ENCODE measurements around the gene KRT20.
A peak's percentile ranks its signal among the peaks of the same experiment; 100 is the strongest.
"Not testable (repeated sequence)": the region's sequence is repeated elsewhere in the genome, so short reads cannot be mapped to it uniquely, and the experiment has no call there.

Gene KRT20

DNA sequence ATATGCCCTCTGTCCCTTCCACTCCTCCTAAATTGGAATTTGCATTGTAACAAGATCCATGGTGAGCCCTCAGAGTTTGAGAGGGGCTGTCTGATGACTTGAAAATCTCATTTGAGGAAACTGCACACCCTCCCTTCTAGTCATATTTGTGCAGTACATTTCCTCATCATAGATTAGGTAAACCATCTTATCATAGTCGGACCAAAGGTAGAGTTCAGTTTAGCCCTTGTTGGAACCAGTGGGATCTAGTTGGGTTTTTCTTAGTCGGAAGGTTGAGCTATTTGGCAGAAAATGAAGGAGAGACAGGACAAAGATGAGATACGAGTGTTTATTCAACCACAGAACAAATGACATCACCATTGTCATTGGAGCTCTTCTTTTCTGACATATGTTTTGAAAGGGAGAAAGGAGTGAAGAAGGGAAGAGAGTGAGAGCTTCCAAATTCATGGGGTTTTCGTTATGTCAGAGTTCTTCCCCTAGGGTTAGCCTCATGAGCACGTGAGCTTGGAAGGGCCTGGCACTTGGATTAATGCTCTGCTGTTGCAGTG, 15.8 kb upstream of the KRT20 start:
- DNase-seq (ENCODE audit: low spot score) = no peak

DNA sequence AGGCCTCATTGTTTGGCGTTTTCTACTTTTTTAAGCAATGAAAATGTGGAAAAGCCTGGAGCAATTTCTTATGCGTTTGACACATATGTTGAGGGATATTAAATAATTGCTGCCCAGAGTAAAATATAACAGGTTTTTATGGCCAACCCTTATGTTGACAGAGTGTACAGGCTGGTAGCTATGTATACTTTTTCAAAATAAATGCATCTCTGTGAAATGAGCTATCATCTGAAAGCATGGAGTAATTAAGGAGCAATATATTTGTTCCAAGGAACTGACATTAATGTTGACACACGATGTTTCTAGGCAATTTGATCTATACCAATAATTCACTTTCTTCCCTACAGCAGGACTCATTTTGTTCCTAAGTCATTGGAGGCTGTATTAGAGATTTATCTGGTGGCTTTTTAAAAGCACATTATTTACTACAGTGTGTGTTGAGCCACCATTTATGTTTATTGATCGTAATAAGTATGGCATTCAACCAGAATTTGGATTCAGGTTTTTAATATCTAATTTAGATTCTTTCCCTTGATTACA, 11.9 kb upstream of the KRT20 start:
- no peak for DNase-seq (ENCODE audit: low spot score)

DNA sequence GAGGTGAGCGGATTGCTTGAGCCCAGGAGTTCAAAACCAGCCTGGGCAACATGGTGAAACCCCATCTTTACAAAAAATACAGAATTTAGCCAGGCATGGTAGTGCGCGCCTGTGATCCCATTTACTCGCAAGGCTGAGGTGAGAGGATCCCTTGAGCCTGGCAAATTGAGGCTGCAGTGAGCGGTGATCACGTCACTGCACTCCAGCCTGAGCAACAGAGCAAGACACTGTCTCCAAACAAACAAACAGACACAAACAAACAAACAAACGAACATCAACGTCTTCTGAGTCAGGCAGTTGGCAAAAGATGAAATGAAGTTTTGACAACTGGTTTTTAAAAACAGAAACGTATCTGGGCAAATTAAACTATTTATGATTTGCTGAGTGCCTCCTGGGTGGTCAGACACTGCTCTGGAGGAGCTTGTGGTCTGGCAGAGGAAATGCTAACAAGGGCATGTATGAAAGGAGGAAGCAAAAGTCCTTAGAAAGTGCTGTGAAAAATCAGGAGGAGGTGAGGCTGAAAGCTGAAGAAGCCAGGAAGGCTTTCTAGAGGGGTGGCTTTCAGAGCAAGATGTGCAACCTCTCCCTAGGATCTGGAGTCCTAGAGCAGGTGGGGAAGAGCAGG, 10.2 kb upstream of the KRT20 start:
- no peak for DNase-seq (ENCODE audit: low spot score)

DNA sequence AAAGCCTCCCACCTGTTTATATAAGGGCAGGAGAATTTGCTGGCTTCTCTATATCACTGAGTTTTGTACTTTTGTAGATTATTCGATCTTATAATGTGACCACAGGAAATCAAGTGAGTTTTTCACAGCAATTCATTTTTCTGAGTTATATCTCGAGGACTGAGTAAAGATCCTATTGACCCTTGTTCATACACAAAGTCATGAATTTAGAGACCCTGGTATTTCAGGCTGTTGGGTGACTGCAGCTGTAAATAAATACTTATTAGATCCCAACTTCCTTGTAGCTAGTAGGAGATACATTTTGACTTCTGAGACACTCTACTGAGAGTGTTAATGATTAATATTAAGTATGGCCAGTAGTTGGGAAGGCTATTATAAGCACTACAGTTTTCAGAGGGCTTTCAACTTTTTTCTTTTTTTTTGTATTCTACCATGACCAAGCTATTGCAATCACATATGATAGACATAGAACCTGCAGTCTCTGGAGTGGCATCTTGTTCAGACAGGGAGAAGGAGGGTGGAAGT, 3.2 kb upstream of the KRT20 start:
- DNase-seq (ENCODE audit: low spot score) = no peak

DNA sequence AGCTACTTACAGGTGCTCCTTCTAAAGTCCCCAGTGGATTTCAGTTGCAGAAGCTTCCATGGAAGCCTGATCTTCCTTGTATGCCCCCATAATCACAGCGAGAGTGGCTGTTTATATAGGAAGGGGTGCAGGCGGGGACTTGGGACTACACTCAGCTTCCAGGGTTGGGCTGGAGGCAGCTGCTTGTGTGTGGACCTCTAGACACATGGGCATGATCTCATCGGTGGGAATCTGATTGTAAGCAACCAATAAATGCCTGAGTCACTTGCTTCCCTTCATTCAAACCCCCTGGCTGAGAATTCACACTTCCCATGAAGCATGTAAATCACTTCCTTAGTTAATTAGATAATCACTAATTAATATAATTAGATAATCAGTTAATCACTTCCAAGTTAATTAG, 1.0 kb upstream of the KRT20 start:
- no peak for DNase-seq (ENCODE audit: low spot score)

DNA sequence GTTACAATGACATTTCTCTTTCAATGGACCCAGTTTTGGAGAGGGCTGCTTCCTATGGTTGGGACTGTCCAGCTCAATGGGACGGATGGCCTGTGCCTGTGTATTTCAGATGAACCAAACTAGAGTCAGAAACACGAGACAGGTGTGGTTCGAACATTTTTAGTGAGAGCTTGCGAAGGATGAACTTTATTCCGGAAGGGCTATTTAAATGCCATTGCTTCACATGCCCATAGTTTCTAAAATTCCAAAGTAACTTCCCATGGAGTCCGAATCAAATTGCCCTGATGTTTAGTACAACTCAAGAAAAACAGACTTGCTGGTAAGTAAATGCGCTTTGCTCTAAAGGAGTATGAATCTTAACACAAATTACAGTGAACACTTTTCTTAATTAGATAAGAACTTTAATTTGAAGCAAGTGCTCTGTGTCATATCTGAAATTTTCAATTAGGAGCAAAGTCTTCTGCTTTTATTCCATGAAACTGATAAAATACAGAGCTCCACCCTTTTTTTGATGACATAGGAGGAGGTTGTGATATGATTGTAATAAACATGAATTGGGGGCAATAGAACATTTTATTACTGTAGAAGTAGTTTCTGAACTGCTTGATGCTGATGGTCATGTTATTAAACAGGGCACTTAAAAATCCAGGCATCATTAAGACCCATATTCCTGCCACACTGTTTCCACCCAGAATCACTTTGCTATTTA, 1.3 kb downstream of the KRT20 start:
- no peak for DNase-seq (ENCODE audit: low spot score)

DNA sequence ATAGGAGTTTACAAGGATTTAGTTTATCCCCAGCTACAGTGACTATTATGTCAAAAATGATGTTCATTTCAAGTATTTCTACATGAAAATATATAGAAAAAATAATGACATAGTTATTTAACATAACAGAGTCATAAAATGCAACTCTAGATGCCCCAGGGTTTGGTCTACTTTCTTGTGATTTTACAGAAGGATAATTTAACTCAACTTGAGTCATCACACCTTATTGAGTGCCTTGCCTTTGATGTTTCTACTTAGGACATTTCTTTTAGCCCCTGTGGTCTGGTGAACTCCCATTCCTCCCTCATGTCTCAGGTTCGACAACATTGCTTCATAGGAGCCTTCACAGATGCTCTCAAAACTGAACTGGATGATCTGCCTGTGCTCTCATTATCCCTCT, 2.0 kb downstream of the KRT20 start:
- no peak for DNase-seq (ENCODE audit: low spot score)

DNA sequence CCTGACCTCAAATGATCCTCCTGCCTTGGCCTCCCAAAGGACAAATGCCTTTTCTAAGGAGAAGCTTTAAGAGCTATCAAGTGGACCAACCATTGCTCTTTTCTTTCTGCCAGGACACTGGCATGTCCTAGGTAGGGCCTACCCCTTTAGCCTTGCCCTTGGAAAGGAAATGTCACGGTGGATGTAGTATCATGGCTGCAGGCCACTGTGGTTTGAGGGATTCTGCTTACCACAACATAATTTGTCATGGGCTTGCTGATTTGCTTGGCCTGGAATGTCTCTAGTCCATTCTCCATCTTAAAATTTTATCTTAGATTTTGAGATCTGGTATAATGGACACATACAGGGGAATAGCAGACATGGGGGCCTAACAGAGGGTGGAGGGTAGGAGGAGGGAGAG, 6.0 kb downstream of the KRT20 start:
- DNase-seq (ENCODE audit: low spot score) = no peak

DNA sequence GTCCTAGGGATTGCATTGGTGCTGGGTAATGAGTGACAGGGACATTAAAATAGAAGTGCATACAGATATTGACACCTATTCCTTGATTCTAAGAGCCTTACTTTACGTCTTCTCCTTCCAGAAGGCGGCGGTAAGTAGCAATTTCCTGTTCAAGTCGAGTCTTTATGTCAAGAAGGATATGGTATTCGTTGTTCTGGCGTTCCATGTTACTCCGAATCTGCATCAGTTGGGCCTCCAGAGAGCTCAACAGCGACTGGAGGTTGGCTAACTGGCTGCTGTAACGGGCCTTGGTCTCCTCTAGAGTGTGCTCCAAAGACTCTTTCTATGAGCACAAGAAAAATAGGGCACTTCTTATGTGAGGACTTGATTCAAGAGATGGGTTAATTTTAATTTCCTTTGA, 7.0 kb downstream of the KRT20 start:
- no peak for DNase-seq (ENCODE audit: low spot score)

DNA sequence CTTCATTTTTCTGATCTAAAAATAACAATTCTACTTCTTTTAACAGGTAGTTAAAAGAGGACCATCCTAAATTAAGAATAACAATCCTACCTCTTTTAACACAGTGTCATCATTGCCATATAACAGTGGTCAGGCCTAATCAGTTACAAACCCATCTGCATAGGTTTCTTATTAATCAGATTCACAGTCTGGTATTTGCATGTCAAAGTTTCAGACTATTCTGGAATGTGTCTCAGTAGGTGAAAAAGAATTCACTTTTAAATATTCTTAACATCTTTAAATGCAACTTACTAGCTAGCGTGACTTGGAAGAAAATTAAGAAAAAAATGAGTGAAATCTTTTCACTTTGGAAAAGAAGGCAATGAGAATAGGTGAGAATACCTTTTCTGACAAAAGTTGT, 11.2 kb downstream of the KRT20 start:
- DNase-seq (ENCODE audit: low spot score) = no peak

DNA sequence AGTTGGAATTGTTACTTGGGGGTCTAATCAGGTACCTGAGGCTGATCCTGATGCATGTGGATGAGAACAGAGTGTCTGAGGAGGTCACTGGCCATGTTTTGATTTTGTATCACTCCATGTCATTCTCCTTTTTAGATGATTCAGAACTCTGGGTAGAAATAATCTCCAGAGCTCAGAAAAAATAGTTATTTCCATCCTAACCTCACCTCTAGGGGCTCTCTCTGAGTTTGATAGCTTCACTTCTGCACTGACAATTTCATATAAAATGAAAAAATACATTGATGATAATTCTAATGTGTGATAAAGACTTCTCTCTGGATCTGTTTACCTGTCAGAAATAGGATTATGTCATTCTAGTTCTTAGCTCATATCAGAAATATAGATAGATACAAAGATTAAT, 11.8 kb downstream of the KRT20 start:
- no peak for DNase-seq (ENCODE audit: low spot score)

DNA sequence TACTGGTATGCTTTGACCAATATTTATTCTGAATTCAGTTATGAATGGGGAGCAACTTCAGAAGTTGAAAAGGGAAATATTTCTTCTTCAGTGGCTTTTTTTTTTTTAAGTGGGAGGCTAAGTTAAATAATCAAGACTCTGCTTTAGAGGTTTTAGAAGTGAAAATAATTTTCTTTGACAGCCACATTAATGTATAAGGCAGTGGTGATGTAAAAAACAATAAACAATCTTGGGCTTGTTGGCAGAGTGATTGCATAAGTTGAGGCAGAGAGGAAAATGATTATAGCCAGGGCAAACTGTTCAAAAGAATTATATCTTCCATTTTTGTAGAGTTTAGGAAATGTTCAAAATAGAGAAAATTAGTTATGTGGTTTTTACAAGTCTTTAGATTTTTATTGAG, 12.6 kb downstream of the KRT20 start:
- no peak for DNase-seq (ENCODE audit: low spot score)

DNA sequence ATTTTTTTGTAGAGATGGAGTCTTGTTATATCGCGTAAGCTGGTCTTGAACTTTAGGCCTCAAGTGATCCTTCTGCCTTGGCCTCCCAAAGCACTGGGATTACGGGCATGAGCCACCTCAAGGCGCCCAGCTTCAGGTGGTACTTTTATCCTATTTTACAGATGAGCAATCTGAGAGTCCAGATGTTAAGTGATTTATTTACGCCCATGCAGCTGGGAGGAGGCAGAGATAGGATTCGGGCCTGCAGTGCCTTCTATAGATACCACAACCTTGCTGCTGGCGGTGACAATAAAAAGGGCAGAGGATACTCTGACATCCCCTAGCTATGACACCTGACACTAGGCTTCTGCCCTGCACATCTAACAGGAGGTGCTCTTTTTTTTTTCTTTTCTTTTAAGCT, 13.7 kb downstream of the KRT20 start:
- no peak for DNase-seq (ENCODE audit: low spot score)

DNA sequence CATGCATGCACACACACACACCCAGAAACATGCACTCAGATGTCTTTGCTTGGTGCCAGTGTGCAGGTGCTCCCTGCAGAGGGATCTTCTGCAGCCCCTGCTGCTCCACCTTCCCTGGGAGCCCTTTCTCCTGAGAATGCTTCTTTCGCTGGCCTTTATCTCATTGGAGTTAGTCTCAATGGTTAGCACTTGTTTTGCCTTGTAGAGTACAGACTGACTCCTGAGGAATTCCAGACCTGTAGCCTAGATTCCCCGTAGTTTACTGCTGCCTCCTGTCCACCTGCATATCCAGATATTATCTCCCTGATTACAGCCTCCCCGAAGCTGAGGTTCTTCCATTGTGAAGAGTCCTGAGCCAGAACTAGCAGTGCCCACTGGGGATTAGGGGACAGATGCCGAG, 14.9 kb downstream of the KRT20 start:
- no peak for DNase-seq (ENCODE audit: low spot score)

DNA sequence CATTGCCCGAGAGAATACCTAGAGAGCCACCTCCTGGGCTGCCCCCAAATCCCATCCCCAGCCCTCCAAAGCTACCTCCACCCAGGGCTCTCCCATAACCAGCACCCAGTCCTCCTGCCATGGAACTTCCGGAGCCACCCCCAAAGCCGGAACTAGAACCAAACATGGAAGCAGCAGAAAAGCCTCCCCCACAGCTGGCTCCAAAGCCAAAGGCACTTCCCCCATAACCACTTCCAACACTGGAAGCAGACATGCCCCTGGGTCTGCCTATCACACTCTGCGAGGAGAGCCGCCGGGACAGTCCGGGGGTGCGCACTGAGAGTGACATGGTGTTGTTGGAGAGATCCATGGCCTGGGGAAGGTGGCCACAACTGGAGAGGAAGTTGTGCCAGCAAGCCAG, 18.2 kb downstream of the KRT20 start, which contains the start of gene KRT12:
Gene KRT12, minus strand, starts transcription at position 386 of the 400 bp plus-strand sequence. Its CDS starts 37 bp downstream, at position 349.
- DNase-seq (ENCODE audit: low spot score) = no peak

DNA sequence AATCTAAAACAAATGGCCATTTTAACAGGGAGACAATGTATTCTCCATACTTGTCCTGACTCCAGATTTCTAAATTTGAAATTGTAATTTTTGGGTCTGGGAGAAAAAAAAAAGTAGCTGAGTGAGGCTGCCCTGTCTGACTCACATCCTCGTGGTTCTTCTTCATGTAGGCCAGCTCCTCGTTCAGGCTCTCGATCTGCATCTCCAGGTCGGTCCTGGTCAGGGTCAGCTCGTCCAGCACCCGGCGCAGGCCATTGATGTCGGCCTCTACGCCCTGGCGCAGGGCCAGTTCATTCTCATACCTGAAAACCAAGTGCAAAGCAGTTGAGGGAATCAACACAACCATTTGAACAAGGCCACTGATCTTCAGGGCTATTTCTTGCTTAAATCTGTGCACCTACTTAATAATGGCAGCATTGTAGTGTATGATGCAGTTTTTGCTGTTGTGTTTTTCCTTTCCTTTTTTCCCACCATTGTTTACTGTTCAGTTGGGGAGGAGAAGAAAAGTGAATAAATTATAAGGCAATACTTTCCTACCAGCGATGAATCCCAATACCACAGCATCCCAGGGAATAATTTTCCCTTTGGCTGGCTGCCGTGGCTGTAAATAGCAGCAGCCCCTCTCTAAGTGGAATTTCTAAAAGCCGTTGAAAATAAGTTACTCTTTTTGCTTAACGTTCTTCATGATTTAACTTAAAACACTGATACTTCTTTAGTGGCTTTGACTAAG, 20.2 kb downstream of the KRT20 start:
- no peak for DNase-seq (ENCODE audit: low spot score)

DNA sequence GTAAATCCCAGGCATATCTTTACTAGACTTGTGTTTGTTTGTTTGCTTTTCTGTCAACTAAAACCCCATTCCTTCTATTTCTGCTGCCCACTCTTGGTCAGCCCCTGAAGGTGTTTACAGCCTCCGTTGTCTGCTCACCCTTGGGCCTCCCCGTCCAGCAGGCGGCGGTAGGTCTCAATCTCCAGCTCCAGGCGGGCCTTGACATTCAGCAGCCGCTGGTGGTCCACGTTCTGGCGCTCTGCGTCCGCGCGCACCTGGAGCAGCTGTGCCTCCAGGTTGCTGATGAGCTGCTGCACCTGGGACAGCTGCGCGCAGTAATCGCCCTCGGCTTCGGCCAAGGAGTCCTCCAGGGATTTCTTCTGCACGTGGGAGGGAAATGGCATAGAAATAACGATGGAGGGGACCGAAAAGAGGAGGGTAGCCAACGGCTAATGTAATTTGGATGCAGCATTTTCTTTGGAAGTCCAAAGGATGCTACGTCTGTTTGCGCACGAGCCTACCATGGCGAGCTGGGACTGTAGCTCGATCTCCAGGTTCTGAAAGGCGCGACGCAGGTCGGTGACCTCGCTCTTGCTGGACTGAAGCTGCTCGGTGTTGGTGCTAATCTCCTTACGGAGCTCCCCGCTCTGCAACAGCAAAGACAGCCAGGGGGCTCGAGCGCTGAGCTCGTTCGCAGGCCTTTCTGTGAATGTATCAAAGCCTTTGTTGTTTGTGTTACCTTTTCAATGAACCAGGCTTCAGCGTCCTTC, 21.9 kb downstream of the KRT20 start:
- DNase-seq (ENCODE audit: low spot score) = peak; percentile 82

DNA sequence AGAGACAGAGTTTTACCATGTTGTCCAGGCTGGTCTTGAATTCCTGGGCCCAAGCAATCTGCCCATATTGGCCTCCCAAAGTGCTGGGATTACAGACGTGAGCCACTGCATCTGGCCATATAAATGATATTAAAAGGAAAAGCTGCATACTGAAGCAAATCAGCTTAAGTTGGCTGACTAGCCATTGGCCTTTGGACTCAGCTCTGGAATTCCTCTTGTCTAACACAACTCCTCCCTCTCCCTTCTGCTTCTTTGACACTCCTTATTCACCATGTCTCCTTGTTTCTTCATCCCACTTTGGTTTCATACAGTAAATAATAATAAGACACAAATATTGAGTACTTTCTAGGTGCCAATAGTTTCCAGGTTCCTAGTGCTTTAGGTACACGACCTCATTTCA, 25.5 kb downstream of the KRT20 start:
- no peak for DNase-seq (ENCODE audit: low spot score)

DNA sequence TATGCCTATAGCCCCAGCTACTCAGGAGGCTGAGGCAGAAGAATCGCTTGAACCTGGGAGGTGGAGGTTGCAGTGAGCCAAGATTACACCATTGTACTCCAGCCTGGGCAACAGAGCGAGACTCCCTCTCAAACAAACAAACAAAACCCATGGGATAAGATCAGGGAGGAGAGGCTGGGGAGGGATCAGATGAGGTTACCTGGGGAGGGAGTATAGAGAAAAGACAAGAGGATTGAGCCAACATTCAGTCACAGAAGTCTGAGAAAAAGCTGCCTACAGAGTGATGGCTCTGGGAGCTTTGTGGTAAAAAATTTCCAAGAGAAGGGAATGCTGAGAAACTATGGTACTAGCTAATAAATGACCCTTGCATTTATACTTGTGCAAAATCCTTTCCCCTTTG, 26.4 kb downstream of the KRT20 start:
- not testable (repeated sequence) for DNase-seq (ENCODE audit: low spot score)

DNA sequence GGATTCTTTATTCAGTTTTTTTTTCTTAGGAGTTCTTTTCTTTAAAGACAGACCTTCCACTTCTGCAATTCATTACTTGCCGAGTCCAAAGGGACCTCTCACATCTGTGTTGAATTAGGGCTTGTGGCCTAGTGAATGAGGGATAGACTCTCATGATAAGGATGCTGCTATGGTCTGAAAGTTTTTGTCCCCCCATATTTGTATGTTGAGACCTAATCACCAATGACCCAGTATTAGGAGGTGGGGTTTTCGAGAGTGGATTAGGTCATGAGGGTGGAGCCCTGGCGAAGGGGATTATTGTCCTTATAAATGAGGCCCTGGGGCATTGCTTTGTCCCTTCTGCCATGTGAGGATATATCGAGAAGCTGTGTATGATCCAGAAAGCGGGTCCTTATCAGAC, 27.5 kb downstream of the KRT20 start:
- no peak for DNase-seq (ENCODE audit: low spot score)

DNA sequence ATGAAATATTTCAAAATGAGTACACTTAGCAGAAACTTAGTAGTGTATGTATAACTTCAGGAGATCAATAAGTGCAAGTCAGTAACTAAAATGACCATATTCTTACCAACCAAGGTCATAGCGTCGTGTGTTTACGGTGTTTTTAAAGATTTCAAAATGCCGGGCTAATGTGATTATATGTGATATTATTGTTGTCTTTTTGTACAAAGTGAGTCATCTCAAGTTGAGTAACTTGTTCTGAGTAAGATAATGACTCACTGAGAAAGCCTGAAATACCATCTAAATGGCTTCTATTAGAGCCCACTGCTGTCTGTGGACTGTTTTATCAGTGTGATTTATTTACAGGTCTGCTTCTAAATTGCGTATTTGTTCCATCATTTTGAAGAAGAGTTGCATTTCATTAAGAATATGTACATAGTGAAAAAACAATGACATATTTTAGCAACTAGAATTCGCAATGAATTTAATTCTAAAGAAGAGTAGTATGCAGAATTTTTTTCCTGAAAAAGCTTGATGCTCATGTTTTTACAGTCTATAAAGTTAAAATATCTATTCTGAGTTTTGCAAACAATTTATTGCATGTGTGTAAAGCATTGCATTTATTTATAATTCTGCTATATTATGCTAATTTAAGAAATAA, 30.7 kb downstream of the KRT20 start:
- DNase-seq (ENCODE audit: low spot score) = no peak
